HG03280 (cell line): Measurements from ENCODE around the gene STUB1.
A peak's percentile ranks its signal among the peaks of the same experiment; 100 is the strongest.

ENCODE experiments used
- ATAC-seq: cut with Tn5 transposase; IDR thresholded peaks from one replicate; pipeline ENCODE4 v1.9.1; 2021; ENCODE audit warnings: mild to moderate bottlenecking, moderate library complexity; ENCODE audit not compliant: unreplicated experiment

The STUB1 gene

GRCh38 chr16:679814-680624, at the start of gene STUB1:
Gene STUB1, plus strand, starts transcription at chr16:680410. Its CDS starts 116 bp downstream, at chr16:680526.
- peak; percentile 35 for ATAC-seq

- no peak for ATAC-seq
Observed at GRCh38 chr16:630815-631405, 49.3 kb upstream of the STUB1 start, which contains the start of gene WFIKKN1. Gene WFIKKN1, plus strand, starts transcription at chr16:630985. Its CDS starts 269 bp downstream, at chr16:631254.

- no peak for ATAC-seq
Observed at GRCh38 chr16:631808-632358, 48.3 kb upstream of the STUB1 start.

GRCh38 chr16:632486-633335, 47.5 kb upstream of the STUB1 start:
- ATAC-seq: no peak

- ATAC-seq: no peak
Observed at GRCh38 chr16:633336-634050, 46.7 kb upstream of the STUB1 start.

- no peak for ATAC-seq
Observed at GRCh38 chr16:634051-634670, 46.0 kb upstream of the STUB1 start.

- no peak for ATAC-seq
Observed at GRCh38 chr16:634996-635395, 45.2 kb upstream of the STUB1 start.

GRCh38 chr16:635573-636205, 44.5 kb upstream of the STUB1 start:
- ATAC-seq: no peak

GRCh38 chr16:636206-637080, 43.8 kb upstream of the STUB1 start, which contains the start of gene METTL26:
Gene METTL26, minus strand, starts transcription at chr16:636305. Its CDS starts 15 bp downstream, at chr16:636290.
- ATAC-seq: peak; percentile 66

- no peak for ATAC-seq
Observed at GRCh38 chr16:637081-638018, 42.9 kb upstream of the STUB1 start.

GRCh38 chr16:638034-638543, 42.1 kb upstream of the STUB1 start:
- no peak for ATAC-seq

- ATAC-seq: no peak
Observed at GRCh38 chr16:638836-639235, 41.4 kb upstream of the STUB1 start.

GRCh38 chr16:640614-641013, 39.6 kb upstream of the STUB1 start:
- no peak for ATAC-seq

GRCh38 chr16:641326-642188, 38.7 kb upstream of the STUB1 start, which contains the start of gene MCRIP2:
Gene MCRIP2, plus strand, starts transcription at chr16:641828. Its CDS starts 164 bp downstream, at chr16:641992.
- ATAC-seq: peak; percentile 45

- ATAC-seq: peak; percentile 39
Observed at GRCh38 chr16:642189-643049, 37.8 kb upstream of the STUB1 start.
